Measurements from ENCODE around the gene FMO4.

- TF ChIP-seq NFRKB (IDR thresholded peaks at IDR 0.05) (no peak), FOXA1 (IDR thresholded peaks at IDR 0.05) (no peak), SP1 (IDR thresholded peaks at IDR 0.05) (no peak), SUZ12 (IDR thresholded peaks at IDR 0.05) (no peak), TARDBP (IDR thresholded peaks at IDR 0.05) (no peak), FOXM1 (IDR thresholded peaks at IDR 0.05; ENCODE audit: borderline replicate concordance) (no peak), CTBP1 (IDR thresholded peaks at IDR 0.05; ENCODE audit: borderline replicate concordance) (no peak)
Observed at GRCh38 chr1:171292799-171293198, 21.2 kb upstream of the FMO4 start.

All from HEK293T (cell line).